H1 (cell line): ENCODE data around the gene PDCD6IP. TPM values are rescaled to one million over a fixed set of nuclear protein-coding genes. Genes with fewer than 3 reads are reported as not detected.

Experiments
- CTCF ChIA-PET: fragments of 300-600 bp; sonication (Branson Sonifier 250); formaldehyde crosslinking; loops from one replicate; lab custom pipeline; 2021; ENCODE audit not compliant: partially characterized antibody; lab: Charles Lee
- POLR2A ChIA-PET: fragments of 300-600 bp; sonication (Branson Sonifier 250); formaldehyde crosslinking; loops from one replicate; lab custom pipeline; 2021; ENCODE audit warnings: inconsistent platforms; ENCODE audit not compliant: partially characterized antibody; lab: Charles Lee
- DNase-seq, 2 experiments: peaks; one replicate each; pipeline versions ENCODE4 v3.0.0 to v3.0.0-alpha.2; 2010 to 2022; ENCODE audit warnings: low spot score in 2 of 2, low read depth in 1 of 2, mixed read lengths in 1 of 2
- FAIRE-seq: peaks from 2 replicates; lab custom pipeline; 2011; peaks lifted over from hg19 to GRCh38; lab: Jason Lieb, UNC
- H2AFZ ChIP-seq: 2 replicates; pipeline ENCODE4 v1.8.1; 2012; ENCODE audit warnings: low read length, inconsistent platforms
- H2AK5ac ChIP-seq: 2 replicates; pipeline ENCODE4 v1.6.1; 2013; ENCODE audit warnings: low read depth, low read length
- H2BK120ac ChIP-seq: replicated peaks from 2 replicates; pipeline ENCODE3; 2013; ENCODE audit warnings: low read depth, low read length, inconsistent platforms
- H2BK12ac ChIP-seq: 2 replicates; pipeline ENCODE4 v1.6.1; 2013; ENCODE audit warnings: low read depth, low read length
- H2BK15ac ChIP-seq: 2 replicates; pipeline ENCODE4 v1.6.1; 2013; ENCODE audit warnings: low read length
- H2BK20ac ChIP-seq: 2 replicates; pipeline ENCODE4 v1.6.1; 2013; ENCODE audit warnings: low read length
- H2BK5ac ChIP-seq: 2 replicates; pipeline ENCODE4 v1.6.1; 2013; ENCODE audit warnings: low read depth, low read length
- H3K14ac ChIP-seq: 2 replicates; pipeline ENCODE4 v1.6.1; 2013; ENCODE audit warnings: inconsistent platforms; ENCODE audit not compliant: insufficient read length
- H3K18ac ChIP-seq: 2 replicates; pipeline ENCODE4 v1.6.1; 2013; ENCODE audit warnings: low read length; ENCODE audit errors: extremely low read depth
- H3K23ac ChIP-seq: 2 replicates; pipeline ENCODE4 v1.6.1; 2013; ENCODE audit warnings: inconsistent platforms; ENCODE audit not compliant: insufficient read length
- H3K23me2 ChIP-seq: 2 replicates; pipeline ENCODE4 v1.6.1; 2013; ENCODE audit warnings: low read depth, low read length
- H3K27ac ChIP-seq: 2 replicates; pipeline ENCODE4 v1.6.1; 2011; ENCODE audit warnings: low read depth, low read length, inconsistent platforms
- H3K27me3 ChIP-seq, 4 experiments: replicated peaks in 1 of 4; 1 replicate in 1 of 4; 2 replicates in 3 of 4; pipeline versions ENCODE4 v1.6.1 to v1.8.1; 2011 to 2013; ENCODE audit warnings: low read length in 3 of 4, mild to moderate bottlenecking in 3 of 4, inconsistent platforms in 2 of 4, mixed read lengths in 2 of 4, moderate library complexity in 1 of 4; ENCODE audit not compliant: control insufficient read depth in 3 of 4, insufficient read depth in 3 of 4; ENCODE audit errors: extremely low read depth in 1 of 4
- H3K36me3 ChIP-seq, 4 experiments: 2 replicates each; pipeline versions ENCODE4 v1.6.1 to v1.8.1; 2011 to 2013; ENCODE audit warnings: mild to moderate bottlenecking in 4 of 4, low read length in 3 of 4, moderate library complexity in 2 of 4, control low read depth in 1 of 4, inconsistent platforms in 1 of 4; ENCODE audit not compliant: insufficient read depth in 4 of 4, control insufficient read depth in 2 of 4
- H3K4ac ChIP-seq: replicated peaks from 2 replicates; pipeline ENCODE3; 2013; ENCODE audit warnings: low read length, low read depth, mixed read lengths, inconsistent platforms; ENCODE audit not compliant: insufficient read length
- H3K4me1 ChIP-seq, 4 experiments: replicated peaks in 1 of 4; 1 replicate in 1 of 4; 2 replicates in 3 of 4; pipeline versions ENCODE4 v1.6.1 to v1.8.1; 2011 to 2013; ENCODE audit warnings: low read length in 3 of 4, inconsistent platforms in 2 of 4, mixed read lengths in 1 of 4; ENCODE audit not compliant: insufficient read depth in 4 of 4, control insufficient read depth in 3 of 4
- H3K4me2 ChIP-seq, 2 experiments: 2 replicates each; pipeline versions ENCODE4 v1.6.1 to v1.8.1; 2011 to 2013; ENCODE audit warnings: low read depth in 2 of 2, low read length in 2 of 2, control low read depth in 1 of 2, inconsistent platforms in 1 of 2, mild to moderate bottlenecking in 1 of 2; ENCODE audit not compliant: insufficient read depth in 1 of 2
- H3K4me3 ChIP-seq, 4 experiments: fragments of 200-600, 300-600 bp in 1 of 4; sonication (generic), shearing (Covaris generic), sonication (Bioruptor Twin) in 1 of 4; 2 replicates each; pipeline versions ENCODE4 v1.5.1 to v1.8.1; 2011 to 2016; ENCODE audit warnings: low read length in 4 of 4, low read depth in 3 of 4, control low read depth in 2 of 4, inconsistent platforms in 2 of 4, mild to moderate bottlenecking in 2 of 4, mixed read lengths in 1 of 4, moderate library complexity in 1 of 4; ENCODE audit not compliant: insufficient read depth in 2 of 4; ENCODE audit errors: extremely low read depth in 1 of 4
- H3K56ac ChIP-seq: replicated peaks from 2 replicates; pipeline ENCODE3; 2013; ENCODE audit warnings: low read depth, mild to moderate bottlenecking, mixed read lengths, low read length, inconsistent platforms; ENCODE audit not compliant: insufficient read length
- H3K79me1 ChIP-seq: 2 replicates; pipeline ENCODE4 v1.6.1; 2013; ENCODE audit warnings: low read depth, low read length, control low read depth
- H3K79me2 ChIP-seq, 2 experiments: 2 replicates each; pipeline versions ENCODE4 v1.6.1 to v1.8.1; 2012 to 2013; ENCODE audit warnings: low read length in 2 of 2, mild to moderate bottlenecking in 2 of 2, inconsistent platforms in 1 of 2; ENCODE audit not compliant: insufficient read depth in 2 of 2, control insufficient read depth in 1 of 2
- H3K9ac ChIP-seq, 4 experiments: replicated peaks in 1 of 4; 1 replicate in 1 of 4; 2 replicates in 3 of 4; pipeline versions ENCODE4 v1.6.1 to v1.8.1; 2011 to 2013; ENCODE audit warnings: low read depth in 3 of 4, low read length in 3 of 4, control low read depth in 2 of 4, mild to moderate bottlenecking in 2 of 4, moderate library complexity in 2 of 4, inconsistent platforms in 1 of 4; ENCODE audit errors: extremely low read depth in 1 of 4
- H3K9me3 ChIP-seq, 2 experiments: 2 replicates each; pipeline versions ENCODE4 v1.6.1 to v1.8.1; 2012 to 2013; ENCODE audit warnings: mild to moderate bottlenecking in 2 of 2, moderate library complexity in 2 of 2, control low read depth in 1 of 2, inconsistent platforms in 1 of 2, low read depth in 1 of 2, low read length in 1 of 2, mixed read lengths in 1 of 2; ENCODE audit not compliant: insufficient read depth in 2 of 2
- H4K20me1 ChIP-seq, 2 experiments: replicated peaks in 1 of 2; 2 replicates each; pipeline versions ENCODE3 to v1.8.1; 2011 to 2013; ENCODE audit warnings: inconsistent platforms in 2 of 2, low read length in 2 of 2, mild to moderate bottlenecking in 1 of 2; ENCODE audit not compliant: insufficient read depth in 2 of 2, control insufficient read depth in 1 of 2
- H4K5ac ChIP-seq: 2 replicates; pipeline ENCODE4 v1.6.1; 2013; ENCODE audit warnings: low read length, low read depth, mixed read lengths, inconsistent platforms; ENCODE audit not compliant: insufficient read length
- H4K8ac ChIP-seq: 2 replicates; pipeline ENCODE4 v1.8.0; 2013; ENCODE audit warnings: mild to moderate bottlenecking, moderate library complexity, low read length, inconsistent platforms; ENCODE audit not compliant: insufficient read depth; ENCODE audit errors: extremely low read depth
- H4K91ac ChIP-seq: replicated peaks from 2 replicates; pipeline ENCODE3; 2013; ENCODE audit warnings: low read length, mixed read lengths, inconsistent platforms; ENCODE audit not compliant: insufficient read length
- ASH2L ChIP-seq: fragments of 200-600, 300-600 bp; sonication (generic); IDR thresholded peaks from one replicate; pipeline ENCODE4 v1.7.1; 2017; ENCODE audit warnings: low read length
- CREB1 ChIP-seq: IDR thresholded peaks from 2 replicates; pipeline ENCODE4 v1.6.1; 2012; ENCODE audit warnings: inconsistent platforms
- SIN3A ChIP-seq, 2 experiments: IDR thresholded peaks in 1 of 2; conservative IDR thresholded peaks in 1 of 2; 2 replicates each; pipeline ENCODE4 v1.6.1; 2011 to 2012; ENCODE audit warnings: low read length in 2 of 2, improper control_type of control experiment in 1 of 2, low read depth in 1 of 2, mild to moderate bottlenecking in 1 of 2
- SIRT6 ChIP-seq: IDR thresholded peaks from one replicate; pipeline ENCODE4 v1.7.1; 2012; ENCODE audit warnings: low read length, inconsistent platforms
- TAF1 ChIP-seq: IDR thresholded peaks from 2 replicates; pipeline ENCODE4 v1.6.1; 2011; ENCODE audit warnings: mild to moderate bottlenecking, low read depth, low read length
- TAF7 ChIP-seq: optimal IDR thresholded peaks from 2 replicates; pipeline ENCODE3; 2011; ENCODE audit warnings: low read depth, mild to moderate bottlenecking, inconsistent platforms, low read length, moderate library complexity, borderline replicate concordance
- whole genome bisulfite sequencing, 2 experiments: shearing (Covaris generic) in 1 of 2; methylation state at CpG; one replicate each; pipeline versions ENCODE4 v1.1.6 to v1.1.7; 2013 to 2015; ENCODE audit warnings: low lambda C conversion rate in 2 of 2, mixed read lengths in 2 of 2, inconsistent platforms in 1 of 2, low coverage in 1 of 2, missing lambda C conversion rate in 1 of 2; ENCODE audit not compliant: insufficient replicate concordance in 2 of 2, insufficient coverage in 1 of 2, insufficient read length in 1 of 2; ENCODE audit errors: extremely low coverage in 1 of 2, missing lambda C conversion rate in 1 of 2; 5-methylcytosine and 5-hydroxymethylcytosine counted together
- polyA plus RNA-seq, 7 experiments: library from polyadenylated mRNA; depleted of rRNA in 3 of 7; stranded (reverse) in 5 of 7; unstranded in 2 of 7; fragments of >200 nt in 5 of 7; fragments of 200-250 nt in 2 of 7; gene quantifications; 1 replicate in 5 of 7; 2 replicates in 1 of 7; 4 replicates in 1 of 7; pipeline versions ENCODE4 v1.2.1 to v1.2.3, GENCODE V29; 2011 to 2013; ENCODE audit warnings: missing spikeins in 2 of 7, mixed read lengths in 2 of 7
- total RNA-seq: library from RNA; stranded (reverse); fragmentation: NEBNext Ultra II Directional; extraction: Animal tissue kit (Norgen Biotek cat#: 25700); gene quantifications from 2 replicates; pipeline ENCODE4 v1.2.1, GENCODE V29; 2021

The PDCD6IP gene
- total and polyA plus RNA-seq, 2 of the 8 experiments (the other 6 are each of a cell fraction or from before 2014, with no cell fraction given): 61.7 to 155 TPM

DNA sequence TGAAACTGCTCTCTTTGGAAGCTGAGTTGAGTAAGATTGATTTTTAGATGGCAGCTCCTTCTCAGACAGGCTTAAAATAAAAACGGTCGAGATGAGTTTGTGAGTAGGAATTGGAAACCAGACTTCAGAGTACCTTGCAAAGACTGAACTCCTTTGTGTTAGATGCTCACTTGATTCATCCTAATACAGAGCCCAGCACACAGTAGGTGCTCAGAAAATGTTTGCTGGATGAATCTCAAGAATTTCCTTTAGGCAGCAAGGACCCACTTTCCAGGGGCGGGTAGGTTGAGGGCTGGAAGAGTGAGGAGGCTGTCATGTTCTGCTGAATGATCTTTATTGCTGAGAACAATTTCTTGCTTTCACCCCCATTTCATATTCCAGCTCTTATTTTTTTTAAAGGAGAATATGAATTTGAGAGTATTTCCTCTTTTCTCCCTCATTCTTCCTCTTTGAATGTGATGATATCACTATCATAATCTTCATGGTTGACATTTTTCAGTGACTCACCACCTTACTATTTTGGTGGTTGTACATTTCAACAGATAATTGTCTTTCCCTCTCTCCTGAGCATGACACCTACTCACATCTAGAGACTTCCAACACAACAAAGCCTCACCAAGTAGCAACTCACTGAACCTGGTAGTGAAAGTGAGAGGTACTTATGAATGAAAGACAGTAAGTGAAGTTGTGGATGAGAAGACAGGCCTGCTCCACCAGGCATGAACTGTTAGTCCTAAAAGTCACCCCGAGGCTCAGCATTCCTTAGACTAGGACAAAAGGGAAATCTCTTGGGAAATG is 113.3 kb downstream of the PDCD6IP start:
- ChIA-PET CTCF (interaction anchor here (1.2 to 1.9 kb wide), 2 partner anchors 28 kb away, joined by 10 to 11 read pairs; no protein-coding TSS in a partner anchor), POLR2A (no interaction called here)
- Histone ChIP-seq H3K4me3 (no peak overlapping the region), H3K18ac (no peak overlapping the region), H3K79me1 (no peaks in the 10 kb centered on the region), H4K20me1 (no peaks in the 10 kb centered on the region), H2AK5ac (no peak overlapping the region), H3K79me2 (no peaks in the 10 kb centered on the region), H3K4ac (no peak overlapping the region), H3K4me1 (no peaks in the 10 kb centered on the region), H3K36me3 (no peaks in the 10 kb centered on the region), H3K14ac (no peak overlapping the region), H2BK20ac (no peak overlapping the region), H3K56ac (no peak overlapping the region), H3K9me3 (no peaks in the 10 kb centered on the region), H3K27ac (no peak overlapping the region), H3K9ac (no peak overlapping the region), H3K23ac (no peak overlapping the region), H2AFZ (no peak overlapping the region), H2BK15ac (no peak overlapping the region), H2BK120ac (no peak overlapping the region), H2BK5ac (no peak overlapping the region), H4K5ac (no peak overlapping the region), H2BK12ac (no peak overlapping the region), H3K27me3 (no peaks in the 10 kb centered on the region), H3K23me2 (peaks cover 2% of the 10 kb centered on the region; the same call in 1 of the 2 replicates), H4K8ac (no peak overlapping the region), H3K4me2 (no peak overlapping the region), H4K91ac (no peak overlapping the region)
- no peak for FAIRE-seq
- WGBS, 2 experiments: 93% methylated on average over 4 of the region's 4 CpGs; no CpG with 5 or more reads in 1 of the 2 experiments
- no peak for TF ChIP-seq ASH2L
- no peak for TF ChIP-seq CREB1
- TF ChIP-seq SIN3A (conservative IDR thresholded peaks at IDR 0.05 in 1 of 2, IDR thresholded peaks at IDR 0.05 in 1 of 2; ENCODE audit: low read depth in 1 of 2, low read length in 2 of 2): no peak
- TF ChIP-seq TAF7: no peak
- no peak for TF ChIP-seq TAF1
- no peak for TF ChIP-seq SIRT6
- no peak for DNase-seq
